Body of pancreas (tissue), 4 donors: ENCODE measurements around the gene ADCY2.

ENCODE experiments used
- POLR2A ChIP-seq, 3 donors: fragments of 450-650 bp; IDR thresholded peaks; one replicate each; pipeline ENCODE4 v1.6.1; 2016; ENCODE audit warnings: antibody characterized with exemption in 3 of 3, mild to moderate bottlenecking in 2 of 3
- TF ChIP-seq, protein P1 (sequence below), 7 experiments: fragments of 450-650 bp in 4 of 7; fragments of 200-600 bp in 3 of 7; sonication (generic) in 3 of 7; IDR thresholded peaks; one replicate each; pipeline ENCODE4 v1.5.1; 2016 to 2019; ENCODE audit warnings: antibody characterized with exemption in 7 of 7

DNA sequence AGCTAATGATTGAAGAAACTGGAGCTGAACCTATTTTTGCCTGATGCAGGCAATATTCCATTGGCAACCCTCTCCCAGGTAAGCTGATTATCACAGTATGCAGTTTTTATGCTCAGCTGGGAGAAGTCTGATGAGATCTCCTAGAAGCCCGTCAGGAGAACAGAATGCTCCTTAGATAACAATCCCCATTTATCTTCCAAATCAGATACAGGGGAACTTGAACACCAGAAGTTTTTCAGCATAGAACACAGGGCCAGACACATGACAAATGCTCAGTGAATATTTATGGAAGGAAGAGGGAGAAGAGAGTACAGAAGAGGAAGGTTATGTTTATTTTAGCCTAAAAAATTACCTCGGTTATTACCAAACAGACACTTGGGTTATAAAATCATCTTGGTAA lies 417.1 kb downstream of the ADCY2 start:
- TF ChIP-seq, protein P1, sequence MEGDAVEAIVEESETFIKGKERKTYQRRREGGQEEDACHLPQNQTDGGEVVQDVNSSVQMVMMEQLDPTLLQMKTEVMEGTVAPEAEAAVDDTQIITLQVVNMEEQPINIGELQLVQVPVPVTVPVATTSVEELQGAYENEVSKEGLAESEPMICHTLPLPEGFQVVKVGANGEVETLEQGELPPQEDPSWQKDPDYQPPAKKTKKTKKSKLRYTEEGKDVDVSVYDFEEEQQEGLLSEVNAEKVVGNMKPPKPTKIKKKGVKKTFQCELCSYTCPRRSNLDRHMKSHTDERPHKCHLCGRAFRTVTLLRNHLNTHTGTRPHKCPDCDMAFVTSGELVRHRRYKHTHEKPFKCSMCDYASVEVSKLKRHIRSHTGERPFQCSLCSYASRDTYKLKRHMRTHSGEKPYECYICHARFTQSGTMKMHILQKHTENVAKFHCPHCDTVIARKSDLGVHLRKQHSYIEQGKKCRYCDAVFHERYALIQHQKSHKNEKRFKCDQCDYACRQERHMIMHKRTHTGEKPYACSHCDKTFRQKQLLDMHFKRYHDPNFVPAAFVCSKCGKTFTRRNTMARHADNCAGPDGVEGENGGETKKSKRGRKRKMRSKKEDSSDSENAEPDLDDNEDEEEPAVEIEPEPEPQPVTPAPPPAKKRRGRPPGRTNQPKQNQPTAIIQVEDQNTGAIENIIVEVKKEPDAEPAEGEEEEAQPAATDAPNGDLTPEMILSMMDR (IDR thresholded peaks at IDR 0.05) = no peak
- TF ChIP-seq POLR2A (IDR thresholded peaks at IDR 0.05) = no peak
